Inflammatory macrophage treated with lipopolysaccharide for 1 hour (primary cell): Measurements from ENCODE around the gene PLEKHA4.
"Not testable (repeated sequence)": the region's sequence is repeated elsewhere in the genome, so short reads cannot be mapped to it uniquely, and the experiment has no call there.

Experiments
- DNase-seq, 2 donors: peaks; one replicate each; pipeline ENCODE4 v3.0.0-alpha.2; 2020 to 2022

Gene PLEKHA4

GRCh38 chr19:48887861-48888612 is 19.6 kb upstream of the PLEKHA4 start:
- DNase-seq = no peak

GRCh38 chr19:48883726-48884125 is 15.3 kb upstream of the PLEKHA4 start:
- peak in 1 of 2 donors; percentile 23 for DNase-seq

- peak in 1 of 2 donors; percentile 49 for DNase-seq
Observed at GRCh38 chr19:48881741-48882657, 13.6 kb upstream of the PLEKHA4 start.

GRCh38 chr19:48879696-48880095 is 11.3 kb upstream of the PLEKHA4 start:
- DNase-seq = not testable (repeated sequence)

GRCh38 chr19:48879025-48879637 is 10.7 kb upstream of the PLEKHA4 start:
- DNase-seq = no peak

- DNase-seq = peak; percentile 86
Observed at GRCh38 chr19:48878196-48879024, 10.0 kb upstream of the PLEKHA4 start.

- DNase-seq = peak in 1 of 2 donors; percentile 45
Observed at GRCh38 chr19:48877855-48878195, 9.4 kb upstream of the PLEKHA4 start.

- peak in 1 of 2 donors; percentile 21 for DNase-seq
Observed at GRCh38 chr19:48876043-48876981, 7.9 kb upstream of the PLEKHA4 start.

GRCh38 chr19:48874303-48875135 is 6.1 kb upstream of the PLEKHA4 start:
- peak; percentile 61 to 74 for DNase-seq

- DNase-seq = peak; percentile 45 to 61
Observed at GRCh38 chr19:48873476-48874302, 5.3 kb upstream of the PLEKHA4 start.

- peak; percentile 87 to 89 for DNase-seq
Observed at GRCh38 chr19:48872884-48873475, 4.6 kb upstream of the PLEKHA4 start.

GRCh38 chr19:48872182-48872883 is 3.9 kb upstream of the PLEKHA4 start, which contains the start of gene PPP1R15A:
TSS of gene PPP1R15A (plus strand) at chr19:48872421. CDS start at chr19:48873234, 813 bp downstream.
- DNase-seq = peak; percentile 97 to 100

- DNase-seq = not testable (repeated sequence)
Observed at GRCh38 chr19:48871471-48872181, 3.2 kb upstream of the PLEKHA4 start.

- DNase-seq = peak; percentile 50 to 55
Observed at GRCh38 chr19:48870048-48870447, 1.6 kb upstream of the PLEKHA4 start.

- DNase-seq = no peak
Observed at GRCh38 chr19:48867746-48868113, 687 bp downstream of the PLEKHA4 start.

GRCh38 chr19:48867123-48867745 is 1.2 kb downstream of the PLEKHA4 start:
- DNase-seq = no peak

GRCh38 chr19:48866692-48867091 is 1.7 kb downstream of the PLEKHA4 start:
- no peak for DNase-seq
